GM12891 (cell line): Measurements from ENCODE around the gene FAM156B.
"Not testable (repeated sequence)": the region's sequence is repeated elsewhere in the genome, so short reads cannot be mapped to it uniquely, and the experiment has no call there.

Experiments
- POLR2A ChIP-seq: IDR thresholded peaks from 2 replicates; pipeline ENCODE4 v1.6.1; 2011; ENCODE audit warnings: low read depth, low read length, control low read depth
- POLR2AphosphoS5 ChIP-seq: IDR thresholded peaks from 2 replicates; pipeline ENCODE4 v1.6.1; 2011; ENCODE audit warnings: low read depth, low read length, control low read depth

- TF ChIP-seq POLR2A, POLR2AphosphoS5: not testable (repeated sequence)
Measured at GRCh38 chrX:52930214-52930613, 33.1 kb downstream of the FAM156B start.
